ENCODE measurements around the gene CPT2. TPM values are rescaled to one million over a fixed set of nuclear protein-coding genes. Genes with fewer than 3 reads are reported as not detected.

CPT2 gene
- 14.1 and 20.7 TPM in 2 replicates for total RNA-seq

DNA sequence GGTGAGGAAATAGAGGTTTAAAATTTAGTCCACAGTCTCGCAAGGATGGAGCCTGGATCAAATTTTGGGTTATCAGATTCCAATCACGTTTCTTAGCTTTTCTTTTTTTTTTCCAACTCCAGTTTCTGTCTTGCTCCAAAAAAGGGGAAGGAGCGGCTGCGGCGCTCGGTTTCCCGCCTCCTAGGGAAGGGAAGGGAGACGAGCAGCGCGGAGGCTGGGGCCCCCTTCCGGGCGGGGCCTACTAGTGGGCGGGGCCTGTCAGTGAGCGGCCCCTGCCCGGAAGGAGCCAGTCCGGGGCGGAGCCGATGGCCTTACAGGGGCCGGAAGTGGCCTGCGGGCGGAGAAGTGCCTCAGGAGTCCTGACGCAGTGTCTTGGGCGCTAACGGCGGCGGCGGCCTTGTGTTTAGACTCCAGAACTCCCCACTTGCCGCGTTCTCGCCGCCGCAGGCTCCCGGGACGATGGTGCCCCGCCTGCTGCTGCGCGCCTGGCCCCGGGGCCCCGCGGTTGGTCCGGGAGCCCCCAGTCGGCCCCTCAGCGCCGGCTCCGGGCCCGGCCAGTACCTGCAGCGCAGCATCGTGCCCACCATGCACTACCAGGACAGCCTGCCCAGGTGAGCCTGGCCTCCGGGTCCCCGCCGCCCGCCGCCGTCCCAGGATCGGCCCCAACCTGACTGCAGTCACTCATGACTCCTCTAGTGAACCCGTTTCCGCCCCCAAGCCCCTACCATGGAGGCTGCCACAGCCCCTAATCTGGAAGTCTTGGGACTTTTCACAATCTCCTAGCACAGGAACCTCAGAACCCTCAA is at the start of gene CPT2:
Gene CPT2 (plus strand): TSS at position 340 of the 806 bp plus-strand sequence. CDS start 120 bp downstream, at position 460.
- TF ChIP-seq, protein P1, sequence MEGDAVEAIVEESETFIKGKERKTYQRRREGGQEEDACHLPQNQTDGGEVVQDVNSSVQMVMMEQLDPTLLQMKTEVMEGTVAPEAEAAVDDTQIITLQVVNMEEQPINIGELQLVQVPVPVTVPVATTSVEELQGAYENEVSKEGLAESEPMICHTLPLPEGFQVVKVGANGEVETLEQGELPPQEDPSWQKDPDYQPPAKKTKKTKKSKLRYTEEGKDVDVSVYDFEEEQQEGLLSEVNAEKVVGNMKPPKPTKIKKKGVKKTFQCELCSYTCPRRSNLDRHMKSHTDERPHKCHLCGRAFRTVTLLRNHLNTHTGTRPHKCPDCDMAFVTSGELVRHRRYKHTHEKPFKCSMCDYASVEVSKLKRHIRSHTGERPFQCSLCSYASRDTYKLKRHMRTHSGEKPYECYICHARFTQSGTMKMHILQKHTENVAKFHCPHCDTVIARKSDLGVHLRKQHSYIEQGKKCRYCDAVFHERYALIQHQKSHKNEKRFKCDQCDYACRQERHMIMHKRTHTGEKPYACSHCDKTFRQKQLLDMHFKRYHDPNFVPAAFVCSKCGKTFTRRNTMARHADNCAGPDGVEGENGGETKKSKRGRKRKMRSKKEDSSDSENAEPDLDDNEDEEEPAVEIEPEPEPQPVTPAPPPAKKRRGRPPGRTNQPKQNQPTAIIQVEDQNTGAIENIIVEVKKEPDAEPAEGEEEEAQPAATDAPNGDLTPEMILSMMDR (IDR thresholded peaks at IDR 0.05; ENCODE audit: insufficient read depth, low read length, poor library complexity, severe bottlenecking) = no peak
- Histone ChIP-seq H3K4me3 (ENCODE audit: low read depth, low read length) (peak within 1 kb of the TSS; percentile 74), H3K36me3 (ENCODE audit: control insufficient read depth, insufficient read depth, low read length) (no peaks in the 10 kb centered on the region), H3K27me3 (ENCODE audit: control insufficient read depth, insufficient read depth, low read length) (no peaks in the 10 kb centered on the region)
- DNase-seq (ENCODE audit: low read depth) = peak; percentile 62

DNA sequence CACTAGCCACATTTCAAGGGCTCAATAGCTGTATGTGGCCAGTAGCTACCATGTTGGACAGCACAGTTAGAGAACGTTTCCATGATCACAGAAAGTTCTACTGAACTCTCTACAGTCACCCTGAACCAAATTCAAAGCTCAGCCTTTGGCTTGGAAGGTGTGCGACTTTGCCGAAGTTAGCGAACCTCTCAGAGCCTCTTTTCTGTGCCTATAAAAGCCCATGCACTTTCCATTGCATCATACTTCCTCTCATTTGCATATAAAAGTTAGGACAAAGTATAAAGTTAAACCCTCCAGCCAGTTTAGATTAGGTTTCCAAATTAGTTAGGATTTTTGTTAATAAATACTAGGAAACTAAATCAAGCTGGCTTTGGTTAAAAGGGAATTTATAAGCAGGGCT is 49.5 kb upstream of the CPT2 start:
- no peak for DNase-seq (ENCODE audit: low read depth)
- no peak overlapping the region for H3K4me3 ChIP-seq (ENCODE audit: low read depth, low read length)
- TF ChIP-seq, protein P1 (IDR thresholded peaks at IDR 0.05; ENCODE audit: insufficient read depth, low read length, poor library complexity, severe bottlenecking) = no peak
- H3K36me3 ChIP-seq (ENCODE audit: control insufficient read depth, insufficient read depth, low read length) = no peaks in the 10 kb centered on the region
- no peaks in the 10 kb centered on the region for H3K27me3 ChIP-seq (ENCODE audit: control insufficient read depth, insufficient read depth, low read length)

DNA sequence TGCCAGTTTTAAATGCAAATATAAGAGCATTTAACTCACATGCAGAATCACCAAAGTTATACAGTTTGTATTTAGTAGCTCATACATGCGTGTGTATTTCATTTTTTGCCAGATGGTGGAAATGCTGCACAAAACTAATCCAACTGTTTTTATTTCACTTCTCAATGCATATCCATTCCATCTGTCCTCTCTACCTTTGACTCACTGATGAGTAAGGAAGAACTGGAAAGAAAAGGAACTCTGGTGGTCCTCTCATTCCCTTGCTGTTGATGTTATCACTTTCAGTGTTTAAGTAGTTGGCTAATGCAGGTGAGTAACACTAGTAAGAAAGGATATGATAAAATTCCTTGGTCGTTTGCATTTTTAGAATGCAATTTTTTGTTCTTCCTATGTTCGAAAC is 48.5 kb upstream of the CPT2 start:
- H3K27me3 ChIP-seq (ENCODE audit: control insufficient read depth, insufficient read depth, low read length) = no peaks in the 10 kb centered on the region
- H3K4me3 ChIP-seq (ENCODE audit: low read depth, low read length) = no peak overlapping the region
- DNase-seq (ENCODE audit: low read depth) = peak; percentile 34
- no peaks in the 10 kb centered on the region for H3K36me3 ChIP-seq (ENCODE audit: control insufficient read depth, insufficient read depth, low read length)
- TF ChIP-seq, protein P1 (IDR thresholded peaks at IDR 0.05; ENCODE audit: insufficient read depth, low read length, poor library complexity, severe bottlenecking) = no peak

DNA sequence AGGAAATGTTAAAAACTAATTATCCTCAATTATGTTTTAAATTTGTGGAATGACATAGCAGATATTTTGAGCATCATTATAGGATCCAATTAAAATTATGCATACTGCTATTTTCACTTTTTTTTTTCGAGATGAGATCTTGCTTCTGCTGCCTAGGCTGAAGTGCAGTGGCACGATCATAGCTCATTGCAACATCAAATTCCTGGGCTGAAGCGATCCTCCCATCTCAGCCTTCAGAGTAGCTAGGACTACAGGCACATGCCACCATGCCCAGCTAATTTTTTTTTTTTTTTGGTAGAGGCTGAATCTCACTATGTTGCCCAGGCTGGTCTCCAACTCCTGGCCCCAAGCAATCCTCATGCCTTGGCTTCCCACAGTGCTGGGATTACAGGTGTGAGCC is 42.9 kb upstream of the CPT2 start:
- no peak for DNase-seq (ENCODE audit: low read depth)
- TF ChIP-seq, protein P1 (IDR thresholded peaks at IDR 0.05; ENCODE audit: insufficient read depth, low read length, poor library complexity, severe bottlenecking) = no peak
- H3K36me3 ChIP-seq (ENCODE audit: control insufficient read depth, insufficient read depth, low read length) = no peaks in the 10 kb centered on the region
- H3K4me3 ChIP-seq (ENCODE audit: low read depth, low read length) = no peak overlapping the region
- no peaks in the 10 kb centered on the region for H3K27me3 ChIP-seq (ENCODE audit: control insufficient read depth, insufficient read depth, low read length)

DNA sequence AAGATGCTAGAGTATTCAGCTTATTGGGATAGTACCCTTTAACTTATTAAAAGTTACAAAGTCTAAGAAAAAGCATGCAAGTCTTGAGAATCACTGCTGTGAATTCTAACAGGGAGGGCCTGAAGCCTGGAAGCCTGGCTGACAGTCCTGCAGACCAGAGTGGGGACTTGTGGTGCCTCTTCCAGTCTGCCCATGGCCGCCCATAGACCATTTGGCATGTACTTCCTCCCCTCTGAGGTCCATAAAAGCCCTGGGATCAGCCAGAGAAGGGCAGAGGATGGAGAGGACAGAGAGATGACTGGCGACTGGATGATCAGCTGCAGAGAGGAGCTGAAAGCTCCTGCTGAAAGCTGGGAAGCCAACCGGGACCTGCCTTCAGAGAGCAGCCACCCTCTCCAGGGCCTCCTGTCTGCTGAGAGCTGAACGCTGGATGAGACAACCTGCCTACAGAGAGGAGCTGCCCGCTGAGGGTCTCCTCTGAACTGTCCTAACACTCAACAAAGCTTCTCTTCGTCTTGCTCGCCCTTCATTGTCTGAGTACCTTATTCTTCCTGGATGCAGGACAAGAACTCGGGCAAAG is 41.7 kb upstream of the CPT2 start:
- no peak overlapping the region for H3K4me3 ChIP-seq (ENCODE audit: low read depth, low read length)
- H3K27me3 ChIP-seq (ENCODE audit: control insufficient read depth, insufficient read depth, low read length) = no peaks in the 10 kb centered on the region
- TF ChIP-seq, protein P1 (IDR thresholded peaks at IDR 0.05; ENCODE audit: insufficient read depth, low read length, poor library complexity, severe bottlenecking) = no peak

More for the DNA sequence above, 41.7 kb upstream of the CPT2 start:
- no peak for DNase-seq (ENCODE audit: low read depth)
- no peaks in the 10 kb centered on the region for H3K36me3 ChIP-seq (ENCODE audit: control insufficient read depth, insufficient read depth, low read length)

Data from kidney epithelial cell (primary cell).